CD4-positive, alpha-beta T cell (primary cell): Measurements from ENCODE around the gene GLRX3. TPM values are rescaled to one million over a fixed set of nuclear protein-coding genes. Genes with fewer than 3 reads are reported as not detected.

Experiments
- ATAC-seq: fragments of 200-7000 bp; cut with Tn5 transposase; one replicate; pipeline ENCODE4 v1.10.0; 2022; ENCODE audit warnings: mild to moderate bottlenecking; ENCODE audit not compliant: poor library complexity
- CTCF ChIA-PET: fragments of 350-600 bp; sonication (Branson Sonifier 250); formaldehyde crosslinking; loops from one replicate; lab custom pipeline; 2021; ENCODE audit warnings: antibody characterized with exemption, inconsistent platforms; lab: Charles Lee
- POLR2A ChIA-PET: fragments of 350-600 bp; sonication (Branson Sonifier 250); formaldehyde crosslinking; loops from one replicate; lab custom pipeline; 2021; ENCODE audit warnings: antibody characterized with exemption, inconsistent platforms; lab: Charles Lee
- DNase-seq, 14 experiments: peaks; one replicate each; pipeline ENCODE4 v3.0.0-alpha.2; 2013 to 2020; ENCODE audit warnings: mixed read lengths in 2 of 14
- H3K27ac ChIP-seq, 2 donors: one replicate each; pipeline versions ENCODE4 v1.5.1 to v1.7.0; 2013; ENCODE audit warnings: low read length in 2 of 2, low read depth in 1 of 2, mild to moderate bottlenecking in 1 of 2
- H3K27me3 ChIP-seq, 2 experiments: 1 replicate in 1 of 2; 2 replicates in 1 of 2; pipeline versions ENCODE4 v1.6.1 to v1.7.0; 2013; ENCODE audit warnings: low read length in 2 of 2, control low read depth in 1 of 2, mild to moderate bottlenecking in 1 of 2, moderate library complexity in 1 of 2; ENCODE audit not compliant: insufficient read depth in 2 of 2, control insufficient read depth in 1 of 2
- H3K36me3 ChIP-seq: one replicate; pipeline ENCODE4 v1.6.1; 2013; ENCODE audit warnings: low read length, control low read depth; ENCODE audit not compliant: insufficient read depth
- H3K4me1 ChIP-seq: one replicate; pipeline ENCODE4 v1.6.1; 2013; ENCODE audit warnings: low read length, control low read depth; ENCODE audit not compliant: insufficient read depth
- H3K4me3 ChIP-seq: one replicate; pipeline ENCODE4 v1.5.1; 2013; ENCODE audit warnings: mild to moderate bottlenecking, low read length, moderate library complexity
- H3K9me3 ChIP-seq, 2 experiments: 1 replicate in 1 of 2; 2 replicates in 1 of 2; pipeline versions ENCODE4 v1.6.1 to v1.7.0; 2013; ENCODE audit warnings: low read length in 2 of 2, mild to moderate bottlenecking in 2 of 2, control low read depth in 1 of 2, moderate library complexity in 1 of 2; ENCODE audit not compliant: control insufficient read depth in 1 of 2, insufficient read depth in 1 of 2
- H3K27ac Mint-ChIP-seq: one replicate; pipeline ENCODE4 v1.8.0; 2020; ENCODE audit warnings: mixed read lengths
- H3K27me3 Mint-ChIP-seq: one replicate; pipeline ENCODE4 v1.8.0; 2021; ENCODE audit warnings: mixed read lengths
- H3K36me3 Mint-ChIP-seq: one replicate; pipeline ENCODE4 v1.8.0; 2021; ENCODE audit warnings: low read depth, mixed read lengths
- H3K4me1 Mint-ChIP-seq: one replicate; pipeline ENCODE4 v1.8.0; 2021; ENCODE audit warnings: low read depth, mixed read lengths
- H3K4me3 Mint-ChIP-seq: one replicate; pipeline ENCODE4 v1.8.0; 2020; ENCODE audit warnings: mild to moderate bottlenecking, mixed read lengths
- H3K9me3 Mint-ChIP-seq: one replicate; pipeline ENCODE4 v1.8.0; 2020; ENCODE audit warnings: mixed read lengths
- CTCF ChIP-seq: fragments of 200-600 bp; IDR thresholded peaks from one replicate; pipeline ENCODE4 v1.8.0; 2022; ENCODE audit warnings: antibody characterized with exemption, mild to moderate bottlenecking
- intact Hi-C, 2 experiments: fragments of 100-400 bp; cut with DNase I in 1 of 2; cut with micrococcal nuclease in 1 of 2; formaldehyde crosslinking; loops; one replicate each; pipeline versions ENCODE4 v1.15.1 to v1.9.0; 2023 to 2025; cut with DNase I, micrococcal nuclease
- total RNA-seq, 174 experiments: library from RNA in 2 of 174; stranded (reverse) in 2 of 174; gene quantifications; one replicate each; pipeline ENCODE4 v1.2.3 and lab custom pipeline; 2021 to 2026

GLRX3 gene
- total RNA-seq, 2 experiments from 2014 or later = 25.4 to 29.7 TPM

GRCh38 chr10:130215151-130215930 lies 79.2 kb downstream of the GLRX3 start:
- POLR2A ChIA-PET = no interaction called here

GRCh38 chr10:130215931-130216231 lies 79.7 kb downstream of the GLRX3 start:
- Histone ChIP-seq H3K27ac (no peak overlapping the region), H3K4me3 (no peak overlapping the region), H3K36me3 (no peaks in the 10 kb centered on the region), H3K4me1 (no peaks in the 10 kb centered on the region), H3K9me3 (peaks cover 0 to 28% of the 10 kb centered on the region in 2 experiments), H3K27me3 (no peaks in the 10 kb centered on the region)
- H3K36me3 Mint-ChIP-seq = no peaks in the 10 kb centered on the region
- H3K9me3 Mint-ChIP-seq = no peaks in the 10 kb centered on the region
- H3K4me3 Mint-ChIP-seq = no peak overlapping the region
- H3K27me3 Mint-ChIP-seq = no peaks in the 10 kb centered on the region
- POLR2A ChIA-PET = no interaction called here
- DNase-seq (no peak), ATAC-seq (no peak)
- no peak for TF ChIP-seq CTCF
- no peak overlapping the region for H3K27ac Mint-ChIP-seq
- intact Hi-C loops = no loop called here
- H3K4me1 Mint-ChIP-seq = no peaks in the 10 kb centered on the region
- CTCF ChIA-PET = no interaction called here

More at GRCh38 chr10:130215151-130215930, 79.2 kb downstream of the GLRX3 start:
- intact Hi-C loops = no loop called here
- Histone ChIP-seq H3K4me1 (no peaks in the 10 kb centered on the region), H3K27ac (no peak overlapping the region), H3K36me3 (no peaks in the 10 kb centered on the region), H3K4me3 (no peak overlapping the region), H3K27me3 (no peaks in the 10 kb centered on the region), H3K9me3 (peaks cover 0 to 28% of the 10 kb centered on the region in 2 experiments)
- CTCF ChIA-PET = no interaction called here
- no peaks in the 10 kb centered on the region for H3K4me1 Mint-ChIP-seq
- no peak overlapping the region for H3K4me3 Mint-ChIP-seq
- H3K27me3 Mint-ChIP-seq = no peaks in the 10 kb centered on the region
- no peak for ATAC-seq
- no peak for TF ChIP-seq CTCF
- H3K27ac Mint-ChIP-seq = no peak overlapping the region
- no peaks in the 10 kb centered on the region for H3K36me3 Mint-ChIP-seq
- no peaks in the 10 kb centered on the region for H3K9me3 Mint-ChIP-seq
- no peak for DNase-seq

GRCh38 chr10:130218181-130218641 lies 82.0 kb downstream of the GLRX3 start:
- POLR2A ChIA-PET = no interaction called here
- no peak for TF ChIP-seq CTCF
- Histone ChIP-seq H3K4me1 (no peaks in the 10 kb centered on the region), H3K9me3 (peaks cover 0 to 26% of the 10 kb centered on the region in 2 experiments), H3K27me3 (no peaks in the 10 kb centered on the region), H3K27ac (no peak overlapping the region), H3K36me3 (no peaks in the 10 kb centered on the region), H3K4me3 (no peak overlapping the region)
- CTCF ChIA-PET = no interaction called here
- ATAC-seq = no peak
- no peak for DNase-seq
- no peak overlapping the region for H3K4me3 Mint-ChIP-seq
- no peaks in the 10 kb centered on the region for H3K9me3 Mint-ChIP-seq
- intact Hi-C loops = no loop called here
- H3K36me3 Mint-ChIP-seq = no peaks in the 10 kb centered on the region
- H3K27me3 Mint-ChIP-seq = no peaks in the 10 kb centered on the region
- no peaks in the 10 kb centered on the region for H3K4me1 Mint-ChIP-seq
- no peak overlapping the region for H3K27ac Mint-ChIP-seq
